Lung (tissue), 12 donors: ENCODE data around the gene ABHD15. TPM values are rescaled to one million over a fixed set of nuclear protein-coding genes. Genes with fewer than 3 reads are reported as not detected.

Experiments
- ATAC-seq: fragments of 200-7000 bp; cut with Tn5 transposase; one replicate; pipeline ENCODE4 v1.9.1; 2020; ENCODE audit warnings: moderate number of reproducible peaks; ENCODE audit not compliant: insufficient read depth, low FRiP score
- DNase-seq, 3 donors: peaks; one replicate each; pipeline ENCODE4 v3.0.0-alpha.2; 2013 to 2017
- H3K27ac ChIP-seq, 2 donors: one replicate each; pipeline ENCODE4 v1.5.1; 2013; ENCODE audit warnings: mild to moderate bottlenecking in 2 of 2, moderate library complexity in 2 of 2, control low read depth in 1 of 2, inconsistent platforms in 1 of 2, low read depth in 1 of 2, low read length in 1 of 2
- H3K27me3 ChIP-seq, 3 donors: one replicate each; pipeline ENCODE4 v1.5.1; 2013; ENCODE audit warnings: low read length in 2 of 3; ENCODE audit not compliant: control insufficient read depth in 3 of 3, insufficient read depth in 3 of 3
- H3K36me3 ChIP-seq, 4 donors: one replicate each; pipeline ENCODE4 v1.5.1; 2013; ENCODE audit warnings: low read length in 4 of 4, mild to moderate bottlenecking in 1 of 4, moderate library complexity in 1 of 4; ENCODE audit not compliant: control insufficient read depth in 4 of 4, insufficient read depth in 4 of 4
- H3K4me1 ChIP-seq, 5 donors: one replicate each; pipeline ENCODE4 v1.5.1; 2013; ENCODE audit warnings: low read length in 5 of 5, mild to moderate bottlenecking in 2 of 5, moderate library complexity in 1 of 5; ENCODE audit not compliant: control insufficient read depth in 5 of 5, insufficient read depth in 5 of 5
- H3K4me3 ChIP-seq: one replicate; pipeline ENCODE4 v1.5.1; 2013; ENCODE audit warnings: mild to moderate bottlenecking, control low read depth, moderate library complexity
- H3K9ac ChIP-seq, 2 donors: one replicate each; pipeline ENCODE4 v1.5.1; 2013; ENCODE audit warnings: low read length in 2 of 2, control low read depth in 1 of 2; ENCODE audit not compliant: insufficient read depth in 1 of 2
- H3K9me3 ChIP-seq, 4 donors: one replicate each; pipeline ENCODE4 v1.5.1; 2013; ENCODE audit warnings: low read length in 3 of 4, mild to moderate bottlenecking in 1 of 4, moderate library complexity in 1 of 4; ENCODE audit not compliant: control insufficient read depth in 4 of 4, insufficient read depth in 3 of 4
- CTCF ChIP-seq: IDR thresholded peaks from 2 replicates; pipeline ENCODE4 v1.5.1; 2012; ENCODE audit warnings: mild to moderate bottlenecking; ENCODE audit errors: control extremely low read depth, extremely low read depth
- WGBS, 2 donors: extraction: QIAGEN DNeasy Blood & Tissue Kit; methylation state at CpG; one replicate each; pipeline ENCODE4 v1.1.7; 2013; 5-methylcytosine and 5-hydroxymethylcytosine counted together
- polyA plus RNA-seq, 2 donors: library from polyadenylated mRNA; stranded (reverse); fragments of 200-250 nt; gene quantifications; one replicate each; pipeline ENCODE4 v1.2.1, GENCODE V29; 2013
- total RNA-seq, 2 donors: library from RNA; depleted of rRNA in 1 of 2; stranded (reverse); fragments of >200 nt in 1 of 2; gene quantifications; one replicate each; pipeline ENCODE4 v1.2.1, GENCODE V29; 2014 to 2021
- donor health status: control.
- donor health status: control.
- donor health status: Bipolar disorder and iron deficiency.
- donor health status: healthy.
- donor health status: DM: yes; HTN: yes; CAD: no.

ABHD15 gene
- total and polyA plus RNA-seq, 4 donors, result 4.0 to 10.5 (median 5.2) TPM

GRCh38 chr17:29612404-29613280 is 45.8 kb upstream of the ABHD15 start:
- TF ChIP-seq CTCF, result no peak
- no peak overlapping the region for H3K27ac ChIP-seq
- H3K4me1 ChIP-seq, result peaks cover 0 to 36% (median 23%) of the 10 kb centered on the region in 5 donors
- no peaks in the 10 kb centered on the region for H3K9me3 ChIP-seq
- no peaks in the 10 kb centered on the region for H3K36me3 ChIP-seq
- WGBS, 2 donors, result 45 to 56% methylated on average over 81 to 85 of the region's 85 CpGs
- H3K4me3 ChIP-seq, result no peak overlapping the region
- DNase-seq (no peak), ATAC-seq (no peak)
- peaks cover 0 to 32% (median 17%) of the 10 kb centered on the region in 3 donors for H3K27me3 ChIP-seq
- H3K9ac ChIP-seq, result no peak overlapping the region

- ATAC-seq, result no peak
- peaks cover 0 to 30% (median 17%) of the 10 kb centered on the region in 5 donors for H3K4me1 ChIP-seq
- 93% methylated on average over 12 of the region's 12 CpGs for WGBS, 2 donors
- peaks cover 0 to 26% (median 12%) of the 10 kb centered on the region in 3 donors for H3K27me3 ChIP-seq
- DNase-seq, result no peak
- no peaks in the 10 kb centered on the region for H3K9me3 ChIP-seq
- no peak overlapping the region for H3K27ac ChIP-seq
- no peak for TF ChIP-seq CTCF
- H3K4me3 ChIP-seq, result no peak overlapping the region
- no peak overlapping the region for H3K9ac ChIP-seq
- H3K36me3 ChIP-seq, result no peaks in the 10 kb centered on the region
These were observed 45.2 kb upstream of the ABHD15 start for GRCh38 chr17:29612094-29612403.

- Histone ChIP-seq H3K27me3 (peaks cover 0 to 21% (median 7%) of the 10 kb centered on the region in 3 donors), H3K36me3 (no peaks in the 10 kb centered on the region), H3K4me1 (peaks cover 0 to 24% (median 15%) of the 10 kb centered on the region in 5 donors), H3K9me3 (no peaks in the 10 kb centered on the region), H3K9ac (no peak overlapping the region), H3K4me3 (no peak overlapping the region), H3K27ac (no peak overlapping the region)
- DNase-seq (no peak), ATAC-seq (no peak)
- WGBS, 2 donors, result 96 to 97% methylated on average over 11 of the region's 11 CpGs
- TF ChIP-seq CTCF, result no peak
These were observed 44.7 kb upstream of the ABHD15 start for GRCh38 chr17:29611351-29612093.
